ENCODE results near the gene MAPK11. TPM values are rescaled to one million over a fixed set of nuclear protein-coding genes. Genes with fewer than 3 reads are reported as not detected.
A peak's percentile ranks its signal among the peaks of the same experiment; 100 is the strongest.

MAPK11 gene
- polyA plus RNA-seq, 10 donors = 4.6 to 8.4 (median 5.8) TPM

DNA sequence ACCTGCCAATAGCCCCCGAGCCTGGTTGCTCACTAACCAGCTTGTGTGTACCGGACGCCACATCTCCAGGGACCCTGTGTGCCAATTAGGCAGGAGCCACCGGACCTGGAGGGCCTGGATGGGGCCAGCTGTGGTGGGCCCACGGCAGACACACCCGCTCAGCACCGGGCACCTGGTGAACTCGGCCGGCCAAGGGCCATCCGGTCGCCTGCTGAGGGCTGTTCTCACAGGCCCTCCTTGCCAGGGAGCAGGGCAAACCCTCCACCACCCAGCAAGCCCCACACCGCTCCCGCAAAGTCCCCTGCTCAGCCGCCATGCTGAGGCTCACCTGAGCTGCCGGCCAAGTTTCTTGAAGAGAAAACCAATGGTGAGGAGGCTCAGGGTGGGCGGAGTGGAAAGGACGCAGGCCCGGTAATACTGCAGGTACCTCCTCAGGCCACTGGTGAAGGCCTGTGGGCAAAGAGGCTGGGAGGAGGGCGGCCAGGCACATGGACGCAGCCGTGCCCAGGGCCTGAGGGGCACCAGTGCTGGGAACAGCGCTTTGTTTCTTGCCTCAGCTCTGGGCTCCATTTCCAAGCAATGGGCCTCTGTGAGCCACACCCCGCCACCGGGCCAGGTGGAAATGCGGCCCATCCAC is 42.5 kb downstream of the MAPK11 start:
- DNase-seq = no peak

DNA sequence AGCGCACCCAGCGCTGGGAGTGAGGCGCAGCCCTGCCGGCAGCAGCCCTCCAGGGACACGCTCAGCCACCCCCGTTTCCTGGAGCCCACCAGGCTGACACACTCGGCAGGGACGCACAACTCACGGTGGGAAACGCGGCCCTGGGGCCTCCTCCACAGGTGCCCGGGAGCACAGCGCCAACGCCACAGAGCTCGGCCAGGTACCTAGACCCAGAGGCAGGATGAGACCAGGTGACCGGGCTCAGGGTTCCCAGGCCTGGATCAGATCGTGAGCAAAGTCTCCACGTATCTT is 43.4 kb downstream of the MAPK11 start:
- DNase-seq = no peak

DNA sequence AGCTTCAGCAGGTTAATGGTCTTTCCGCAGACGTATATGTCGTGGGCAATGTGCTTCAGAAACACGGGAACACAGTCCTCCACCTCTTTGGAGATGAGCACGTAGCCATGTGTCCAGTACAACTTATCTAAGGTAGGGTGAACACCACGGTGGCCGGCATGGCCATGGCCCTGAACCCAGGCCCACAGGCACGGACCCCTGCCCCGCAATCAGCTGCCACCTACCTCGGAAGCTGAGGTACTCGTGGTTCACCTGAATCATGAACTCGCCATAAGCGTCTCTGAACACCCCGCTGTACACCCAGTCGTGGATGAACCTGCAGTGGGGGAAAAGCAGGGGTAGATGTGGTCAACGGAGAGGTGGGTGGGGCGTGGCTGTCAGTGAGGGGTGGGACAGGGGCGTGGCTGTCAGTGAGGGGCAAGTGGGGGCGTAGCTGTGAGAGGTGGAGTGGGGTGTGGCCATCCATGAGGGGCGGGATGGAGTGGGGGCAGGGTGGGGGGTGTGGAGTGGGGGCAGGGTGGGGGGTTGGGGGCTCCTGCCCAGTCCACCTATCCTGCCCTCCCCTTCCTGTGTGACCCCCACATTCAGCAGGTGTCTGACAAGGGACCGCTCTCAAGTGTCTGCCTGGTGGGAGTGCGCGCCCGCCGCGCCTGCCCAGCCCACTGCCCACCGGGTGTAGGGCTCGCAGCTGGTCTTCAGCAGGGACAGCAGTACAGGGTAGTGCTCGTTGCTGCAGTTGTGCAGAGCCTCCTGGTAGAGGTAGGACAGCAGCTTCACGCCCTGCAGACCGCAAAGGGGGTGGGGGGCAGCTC is 43.9 kb downstream of the MAPK11 start:
- no peak for DNase-seq

DNA sequence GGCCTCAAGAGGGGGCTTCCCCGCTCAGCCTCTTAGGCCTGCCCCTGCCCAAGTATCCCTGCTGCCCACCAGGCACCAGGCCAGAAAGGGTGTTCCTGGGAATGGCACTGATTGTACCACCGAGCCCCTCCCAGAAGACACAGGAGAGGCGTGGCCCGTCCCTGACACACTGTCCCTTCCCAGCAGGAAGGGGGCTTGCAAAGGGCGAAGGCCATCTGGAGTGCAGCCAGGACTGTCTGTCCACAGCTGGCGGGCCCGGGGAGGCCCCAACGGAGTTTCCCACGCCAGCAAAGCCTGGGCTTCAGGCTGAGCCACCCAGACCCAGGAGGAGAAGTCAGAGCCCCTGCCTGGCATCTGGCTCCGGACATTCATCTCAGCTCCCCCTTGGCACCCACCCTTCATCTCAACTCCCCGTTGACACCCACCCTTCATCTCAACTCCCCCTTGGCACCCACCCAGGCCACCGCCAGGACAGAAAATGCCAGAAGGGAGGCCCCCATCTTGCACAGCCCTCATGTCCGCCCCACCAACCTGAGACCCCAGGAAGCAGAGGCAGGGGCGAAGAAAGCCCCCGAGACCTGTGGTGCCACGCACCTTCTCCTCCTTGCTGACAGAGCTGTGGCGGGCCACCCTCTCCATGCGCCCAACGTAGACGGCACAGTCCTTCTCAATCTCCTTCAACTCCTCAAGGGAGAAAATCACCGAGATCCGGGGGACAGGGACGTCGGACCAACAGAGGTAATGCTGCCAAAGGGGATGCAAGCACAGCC is 44.8 kb downstream of the MAPK11 start:
- DNase-seq = no peak

DNA sequence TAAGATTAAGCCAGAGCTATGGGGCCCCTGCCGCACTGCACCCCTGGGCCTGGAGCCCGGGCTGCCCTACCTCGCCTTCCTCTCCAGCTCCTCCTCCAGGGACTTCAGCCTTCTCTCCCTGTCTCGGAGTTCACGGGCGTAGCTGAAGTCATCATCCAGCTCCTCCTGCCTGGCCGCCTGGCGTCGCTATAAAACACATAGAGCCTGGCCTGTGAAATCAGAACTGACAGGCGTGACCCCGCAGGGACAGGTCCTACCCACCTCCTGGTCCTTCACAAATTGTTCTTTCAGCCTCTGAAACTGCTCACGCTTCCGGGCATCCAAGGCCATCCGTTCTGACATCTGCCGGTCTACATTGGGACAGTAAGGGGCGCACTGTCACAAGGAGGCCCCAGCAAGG is 46.1 kb downstream of the MAPK11 start:
- no peak for DNase-seq

DNA sequence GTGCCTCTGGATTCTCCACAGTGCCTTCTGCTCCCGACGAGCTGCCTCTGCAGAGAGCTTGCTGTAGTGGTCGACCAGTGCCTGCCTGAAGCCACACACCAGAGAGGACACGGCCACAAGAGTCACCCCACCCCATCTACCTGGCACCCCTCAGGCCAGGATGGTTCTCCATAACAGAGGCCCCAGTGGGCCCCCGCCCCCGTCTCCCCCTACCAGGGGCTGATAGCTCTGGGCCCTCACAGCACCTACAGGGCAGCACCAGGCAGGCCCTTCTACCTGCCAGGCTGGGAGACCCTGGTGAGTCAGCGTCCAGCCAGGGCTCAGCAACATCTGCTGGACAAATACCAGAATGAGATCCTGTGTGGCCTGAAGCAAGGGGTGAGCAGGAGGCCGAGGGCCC is 47.7 kb downstream of the MAPK11 start:
- DNase-seq = no peak

DNA sequence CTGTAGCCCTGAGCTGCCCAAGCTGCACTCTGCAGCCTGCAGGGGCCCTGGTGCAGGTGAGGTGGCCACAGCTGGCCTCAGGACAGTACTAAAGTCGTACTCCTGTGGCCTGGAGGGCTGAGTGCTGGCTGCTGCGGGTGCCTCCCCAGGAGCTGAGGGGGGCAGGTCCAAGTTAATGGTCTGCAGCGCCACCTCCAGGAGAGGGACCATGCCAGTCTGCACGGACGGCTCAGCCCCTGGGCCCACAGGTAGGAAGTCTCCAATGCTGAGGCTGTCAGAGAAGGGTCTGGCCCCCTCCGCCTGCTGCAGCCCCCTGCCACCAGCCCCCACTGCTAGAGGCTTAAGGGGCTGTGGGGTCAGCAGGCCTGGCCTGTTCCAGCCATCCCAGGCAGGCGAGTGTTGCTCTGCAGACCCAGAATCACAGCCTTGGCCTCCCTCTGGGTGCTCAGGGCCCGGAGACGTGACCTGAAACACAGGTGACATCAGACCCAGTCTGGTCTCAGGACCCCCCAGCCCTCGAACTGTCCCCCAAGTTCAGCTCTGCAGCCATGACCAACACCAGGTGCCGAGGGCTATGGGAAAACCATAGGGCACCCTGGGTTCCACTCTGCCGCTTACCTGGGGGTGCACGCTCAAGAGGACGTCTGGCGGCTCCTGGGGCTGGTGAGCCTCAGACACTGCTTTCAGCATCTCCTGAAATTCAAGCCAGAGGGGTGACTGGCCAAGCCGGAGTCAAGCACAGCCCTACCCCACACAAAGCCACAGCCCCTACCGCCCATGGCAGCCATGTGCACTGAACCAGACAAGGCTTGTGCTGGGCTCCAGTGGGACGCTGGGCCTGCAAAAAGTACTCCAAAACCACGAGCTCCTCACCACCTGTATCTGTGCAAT is 48.5 kb downstream of the MAPK11 start:
- DNase-seq = no peak

DNA sequence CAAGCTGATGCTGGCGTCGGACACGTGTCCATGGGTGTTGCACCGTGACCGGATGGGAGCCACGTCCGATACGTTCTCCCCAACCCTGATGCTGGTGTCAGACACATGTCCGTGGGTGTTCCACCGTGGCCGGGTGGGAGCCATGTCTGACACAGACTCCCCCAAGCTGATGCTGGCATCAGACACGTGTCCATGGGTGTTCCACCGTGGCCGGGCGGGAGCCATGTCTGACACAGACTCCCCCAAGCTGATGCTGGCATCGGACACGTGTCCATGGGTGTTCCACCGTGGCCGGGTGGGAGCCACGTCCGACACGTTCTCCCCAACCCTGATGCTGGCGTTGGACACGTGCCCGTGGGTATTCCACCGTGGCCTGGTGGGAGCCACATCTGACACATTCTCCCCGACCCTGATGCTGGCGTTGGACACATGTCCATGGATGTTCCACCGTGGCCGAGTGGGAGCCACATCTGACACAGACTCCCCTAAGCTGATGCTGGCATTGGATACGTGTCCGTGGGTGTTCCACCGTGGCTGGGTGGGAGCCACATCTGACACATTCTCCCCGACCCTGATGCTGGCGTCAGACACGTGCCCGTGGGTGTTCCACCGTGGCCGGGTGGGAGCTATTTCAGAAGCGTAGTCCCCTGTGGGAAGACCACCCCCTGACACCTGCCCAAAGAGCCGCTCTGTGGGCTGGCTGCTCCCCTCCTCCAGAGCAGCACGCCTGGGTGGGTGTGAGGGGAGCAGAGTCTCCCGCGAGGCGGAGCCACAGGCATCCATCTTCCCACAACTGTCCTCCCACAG is 49.4 kb downstream of the MAPK11 start:
- no peak for DNase-seq

DNA sequence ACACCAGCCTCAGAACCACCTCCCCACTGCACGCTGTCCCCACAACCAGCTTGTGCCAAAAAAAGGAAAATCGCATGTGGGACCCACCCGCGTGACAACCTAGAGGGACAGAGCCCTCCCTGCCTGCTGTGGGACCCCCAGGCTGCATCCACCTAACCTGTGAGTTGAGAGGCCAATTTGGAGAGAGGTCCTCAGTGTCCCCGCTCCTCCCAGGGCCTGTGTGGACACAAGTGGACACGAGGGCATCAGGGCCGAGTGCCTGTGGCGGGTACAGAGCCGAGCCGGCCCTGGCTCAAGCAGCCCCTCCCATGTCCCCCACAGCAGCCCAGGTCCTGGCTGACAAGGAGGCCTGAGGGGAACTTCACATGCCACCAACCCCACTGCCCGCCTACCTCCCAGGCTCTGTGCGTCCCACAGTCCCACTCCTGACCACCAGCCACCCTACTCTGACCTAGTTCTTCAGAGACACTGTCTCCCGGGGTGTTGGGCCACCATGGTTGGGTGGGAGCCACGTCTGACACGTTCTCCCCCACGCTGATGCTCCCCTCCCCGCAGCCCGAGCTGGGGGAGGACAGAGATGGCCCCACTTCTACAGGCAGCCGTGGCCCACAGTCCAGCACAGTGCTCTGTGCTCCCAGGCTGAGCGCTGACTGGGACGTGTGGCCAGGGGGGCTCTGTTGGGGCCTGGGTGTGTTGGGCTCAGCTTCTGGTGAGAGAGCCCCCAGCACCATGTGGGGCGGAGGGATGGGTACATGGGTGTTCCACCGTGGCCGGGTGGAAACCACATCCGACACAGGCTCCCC is 50.2 kb downstream of the MAPK11 start:
- no peak for DNase-seq

DNA sequence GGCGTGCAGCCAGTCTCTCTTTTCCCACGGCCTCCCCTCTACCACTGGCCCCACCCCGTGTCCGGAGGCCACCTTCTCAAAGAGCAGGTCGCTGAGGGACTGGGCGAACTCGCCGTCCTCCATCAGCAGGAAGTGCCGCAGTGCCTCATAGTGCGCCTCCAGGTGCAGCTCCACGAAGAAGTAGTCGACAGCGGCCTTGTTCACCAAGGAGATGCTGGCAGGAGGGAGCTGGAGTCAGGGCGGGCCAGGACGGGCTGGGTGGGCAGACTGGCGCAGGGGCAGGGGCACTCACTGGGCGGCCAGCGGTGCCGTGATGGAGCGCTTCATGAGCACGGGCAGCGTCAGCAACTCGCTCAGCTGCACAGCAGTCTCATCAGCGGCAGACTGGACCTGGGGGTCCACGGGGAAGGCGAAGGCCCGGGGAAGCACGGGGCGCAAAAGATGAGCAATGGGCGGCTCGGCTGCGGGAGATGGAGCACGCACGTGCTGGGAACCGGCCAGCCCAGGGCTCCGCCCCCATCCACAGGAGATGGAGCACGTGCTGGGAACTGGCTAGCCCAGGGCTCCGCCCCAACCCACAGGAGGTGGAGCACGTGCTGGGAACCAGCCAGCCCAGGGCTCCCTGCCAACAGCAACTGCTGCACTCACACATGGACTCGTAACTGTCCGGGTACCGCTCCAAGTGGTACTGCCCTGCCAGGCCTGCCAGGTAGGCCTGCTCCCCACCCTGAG is 51.0 kb downstream of the MAPK11 start:
- peak; percentile 68 to 78 (median 74) for DNase-seq

DNA sequence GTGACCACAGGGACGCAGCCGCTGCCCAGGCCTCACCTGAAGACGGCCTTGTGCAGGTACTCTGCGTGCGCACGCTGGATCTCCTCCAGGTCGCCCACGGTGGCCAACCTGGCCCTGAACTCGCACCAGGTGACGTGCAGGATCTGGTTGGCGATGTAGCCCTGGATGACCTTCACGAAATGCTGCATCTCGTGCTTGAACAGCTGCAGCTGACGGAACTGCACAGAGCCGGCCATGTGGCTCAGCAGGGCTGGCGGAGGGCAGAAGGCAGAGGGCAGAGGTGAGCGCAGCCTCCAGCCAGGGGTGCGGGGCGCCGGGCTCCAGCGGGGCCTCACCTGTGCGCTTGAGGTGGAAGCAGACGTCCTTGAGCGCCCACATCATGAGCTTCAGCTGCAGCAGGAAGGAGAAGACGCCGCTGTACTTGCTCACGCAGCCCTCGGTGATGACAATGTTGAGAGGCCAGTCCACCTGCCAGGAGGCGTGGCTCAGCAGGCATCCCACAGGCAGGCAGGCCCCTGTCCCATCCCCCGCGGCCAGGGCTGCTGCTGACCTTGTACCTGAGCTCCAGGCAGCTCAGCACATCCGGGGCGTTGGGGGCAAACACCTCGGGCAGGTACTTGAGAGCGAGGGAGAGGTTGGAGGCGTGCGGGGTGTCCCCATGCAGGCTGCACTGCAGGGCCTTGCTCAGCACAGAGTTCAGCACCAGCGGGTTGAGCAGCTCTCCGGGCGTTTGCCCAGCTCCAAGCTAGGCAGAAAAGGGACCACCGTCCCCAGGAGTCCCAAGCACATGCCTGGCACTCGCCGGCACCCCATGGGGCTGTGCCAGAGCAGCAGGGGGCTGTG is 51.8 kb downstream of the MAPK11 start:
- DNase-seq = no peak

DNA sequence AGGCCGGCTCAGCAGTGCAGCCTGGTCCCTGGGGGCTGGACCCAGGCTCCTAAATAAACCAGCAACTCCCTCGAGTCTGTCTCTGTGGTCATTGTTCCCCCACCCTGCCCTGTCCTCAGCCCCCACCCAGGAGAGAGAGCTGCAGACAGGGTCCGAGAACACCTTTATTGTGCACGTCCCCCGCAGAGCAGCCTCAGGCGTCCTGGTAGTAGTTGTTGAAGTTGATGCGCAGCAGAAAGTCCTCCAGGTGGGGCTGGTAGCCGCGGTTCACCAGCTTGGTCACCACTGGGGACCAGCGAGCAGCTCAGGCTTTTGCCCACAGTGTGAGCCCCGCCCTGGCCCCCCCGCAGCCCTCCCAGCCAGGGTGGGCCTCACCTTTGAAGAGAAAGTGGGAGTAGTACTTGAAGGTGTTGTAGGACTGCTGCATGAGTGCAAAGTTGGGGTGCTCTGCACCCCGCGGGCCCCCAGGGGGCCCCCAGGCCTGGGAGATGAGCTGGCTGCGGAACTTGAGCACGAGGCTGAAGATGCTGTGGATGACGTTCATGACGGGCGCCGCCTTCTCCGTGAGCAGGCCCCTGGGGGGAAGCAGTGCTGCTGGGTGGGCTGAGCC is 52.5 kb downstream of the MAPK11 start:
- DNase-seq = no peak

DNA sequence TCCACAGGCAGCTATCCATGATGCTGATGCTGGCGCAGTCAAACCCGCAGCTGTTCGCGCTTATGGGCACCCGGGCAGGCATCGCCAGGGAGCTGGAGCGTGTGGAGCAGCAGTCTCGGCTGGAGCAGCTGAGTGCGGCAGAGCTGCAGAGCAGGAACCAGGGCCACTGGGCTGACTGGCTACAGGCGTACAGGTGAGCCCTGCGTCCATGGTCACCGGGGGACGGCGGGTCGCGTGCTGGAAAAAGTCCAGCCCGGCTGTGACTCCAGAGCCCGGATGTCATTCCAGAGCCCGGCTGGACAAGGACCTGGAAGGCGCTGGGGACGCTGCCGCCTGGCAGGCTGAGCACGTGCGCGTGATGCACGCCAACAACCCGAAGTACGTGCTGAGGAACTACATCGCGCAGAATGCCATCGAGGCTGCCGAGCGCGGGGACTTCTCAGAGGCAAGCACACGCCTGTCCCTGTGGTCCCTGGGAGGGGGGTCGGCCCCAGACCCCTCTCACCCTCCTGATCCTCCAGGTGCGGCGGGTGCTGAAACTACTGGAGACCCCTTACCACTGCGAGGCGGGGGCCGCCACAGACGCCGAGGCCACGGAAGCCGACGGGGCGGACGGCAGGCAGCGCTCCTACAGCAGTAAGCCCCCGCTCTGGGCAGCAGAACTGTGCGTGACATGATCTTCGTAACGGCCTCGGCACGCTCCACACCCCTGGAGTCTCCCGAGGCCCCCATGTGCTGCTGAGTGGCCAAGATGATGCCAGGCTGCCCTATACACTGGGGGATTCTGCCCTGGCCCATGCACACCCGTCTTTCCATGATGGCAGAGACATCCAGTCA is 53.3 kb downstream of the MAPK11 start:
- DNase-seq = no peak

DNA sequence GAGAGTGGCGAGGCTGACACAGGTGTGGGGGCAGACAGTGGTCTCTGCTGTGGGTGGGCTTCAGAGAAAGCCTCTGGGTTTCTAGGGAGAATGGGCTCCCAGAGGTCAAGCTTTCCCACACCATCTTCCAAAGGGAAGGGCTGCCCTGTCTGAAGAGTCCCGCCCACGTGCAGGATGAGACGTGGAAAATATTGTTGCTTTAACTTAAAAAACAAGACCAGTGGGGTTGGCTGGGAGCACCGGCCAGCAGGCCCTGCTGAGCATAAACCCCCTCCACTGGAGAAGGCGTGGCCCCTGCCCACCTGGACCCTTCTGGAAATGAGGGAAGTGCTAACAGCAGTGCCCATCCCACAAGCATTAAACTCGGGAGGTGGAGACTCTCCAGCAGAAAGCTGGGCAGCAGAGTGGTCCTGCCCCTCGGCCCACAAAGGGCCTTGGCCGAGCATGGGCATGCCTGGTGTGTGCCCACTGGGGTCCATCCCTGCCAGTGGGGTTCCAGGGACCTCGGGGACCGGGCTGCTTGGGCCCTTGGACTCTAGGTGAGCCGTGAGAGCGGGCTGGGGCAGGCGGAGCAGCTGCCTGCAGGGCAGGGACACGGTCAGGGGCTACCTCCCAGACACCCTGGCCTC is 54.0 kb downstream of the MAPK11 start:
- peak in 1 of 3 donors; percentile 60 for DNase-seq

DNA sequence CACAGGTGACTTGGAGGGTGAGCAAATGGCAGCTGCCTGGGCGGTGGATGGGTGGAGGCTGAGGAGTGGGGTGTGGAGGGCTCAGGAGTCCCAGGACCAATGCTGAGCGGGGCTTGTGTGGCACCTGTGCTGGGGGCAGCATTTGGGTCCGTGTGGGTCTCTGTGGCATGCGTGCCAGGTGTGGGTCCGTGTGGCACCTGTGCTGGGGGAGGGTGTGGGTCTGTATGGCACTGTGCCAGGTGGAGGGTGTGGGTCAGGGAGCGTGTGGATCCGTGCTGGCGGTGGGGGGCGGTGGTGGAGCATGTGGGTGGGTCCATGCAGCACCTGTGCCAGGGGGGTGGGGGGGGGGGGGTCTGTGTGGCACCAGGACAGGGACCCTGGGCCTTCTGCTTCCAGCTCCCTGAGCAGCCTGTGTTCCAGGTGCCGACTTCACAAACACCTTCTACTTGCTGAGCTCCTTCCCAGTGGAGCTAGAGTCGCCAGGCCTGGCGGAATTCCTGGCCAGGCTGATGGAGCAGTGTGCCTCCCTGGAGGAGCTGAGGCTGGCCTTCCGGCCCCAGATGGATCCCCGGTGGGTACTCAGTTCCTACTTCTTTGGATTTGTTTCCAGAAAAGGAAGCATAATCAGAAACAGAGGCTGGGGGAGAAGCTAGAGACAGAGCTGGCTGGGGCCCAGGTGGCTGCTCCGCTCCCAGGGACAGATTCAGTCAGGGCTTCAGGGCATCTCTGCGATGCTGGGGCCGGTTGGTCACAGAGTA is 54.7 kb downstream of the MAPK11 start:
- DNase-seq = peak in 1 of 3 donors; percentile 62
